Heart right ventricle (tissue), 16 donors: ENCODE results near the gene FGD4. TPM values are rescaled to one million over a fixed set of nuclear protein-coding genes. Genes with fewer than 3 reads are reported as not detected.

Source experiments
- ATAC-seq, 8 donors: fragments of 200-7000 bp; cut with Tn5 transposase; one replicate each; pipeline ENCODE4 v1.9.1; 2020; ENCODE audit warnings: mild to moderate bottlenecking in 8 of 8, moderate library complexity in 8 of 8, moderate number of reproducible peaks in 1 of 8
- DNase-seq, 2 donors: peaks; one replicate each; pipeline ENCODE4 v3.0.0-alpha.2; 2020
- H3K27ac ChIP-seq, 10 donors: fragments of 200-600 bp; sonication (generic) in 2 of 10; one replicate each; pipeline versions ENCODE4 v1.5.0 to v1.8.0; 2020 to 2022; ENCODE audit warnings: mild to moderate bottlenecking in 3 of 10
- H3K27me3 ChIP-seq, 7 donors: fragments of 200-600 bp; one replicate each; pipeline ENCODE4 v1.8.0; 2021 to 2022; ENCODE audit warnings: mild to moderate bottlenecking in 2 of 7
- H3K36me3 ChIP-seq, 9 donors: fragments of 200-600 bp; sonication (generic) in 1 of 9; one replicate each; pipeline versions ENCODE4 v1.5.0 to v1.8.0; 2020 to 2022; ENCODE audit warnings: mild to moderate bottlenecking in 2 of 9
- H3K4me1 ChIP-seq, 9 donors: fragments of 200-600 bp; sonication (generic) in 1 of 9; one replicate each; pipeline versions ENCODE4 v1.5.0 to v1.8.0; 2020 to 2022; ENCODE audit warnings: mild to moderate bottlenecking in 4 of 9
- H3K4me3 ChIP-seq, 10 donors: fragments of 200-600 bp; sonication (generic) in 2 of 10; one replicate each; pipeline versions ENCODE4 v1.5.0 to v1.8.0; 2020 to 2022; ENCODE audit warnings: mild to moderate bottlenecking in 7 of 10, moderate library complexity in 2 of 10
- H3K9me3 ChIP-seq, 11 donors: fragments of 200-600 bp in 10 of 11; sonication (generic) in 2 of 11; one replicate each; pipeline versions ENCODE4 v1.5.0 to v1.8.0; 2013 to 2022; ENCODE audit warnings: mild to moderate bottlenecking in 2 of 11, control low read depth in 1 of 11, moderate library complexity in 1 of 11
- CTCF ChIP-seq, 9 donors: fragments of 200-600 bp; sonication (generic) in 2 of 9; IDR thresholded peaks; one replicate each; pipeline versions ENCODE4 v1.5.0 to v1.8.0; 2021 to 2022; ENCODE audit warnings: antibody characterized with exemption in 9 of 9, mild to moderate bottlenecking in 5 of 9, moderate library complexity in 1 of 9
- WGBS, 2 donors: extraction: QIAGEN DNeasy Blood & Tissue Kit; methylation state at CpG; one replicate each; pipeline ENCODE4 v1.1.7; 2013; ENCODE audit warnings: inconsistent platforms in 1 of 2; 5-methylcytosine and 5-hydroxymethylcytosine counted together
- intact Hi-C, 10 donors: fragments of 100-400 bp; cut with DNase I; formaldehyde crosslinking; loops; one replicate each; pipeline versions ENCODE4 v1.11.1 to v1.14.2; 2022
- polyA plus RNA-seq, 2 donors: library from polyadenylated mRNA; stranded (reverse); fragments of 200-250 nt; gene quantifications; one replicate each; pipeline ENCODE4 v1.2.3, GENCODE V29; 2013
- total RNA-seq, 10 donors: library from RNA; stranded (reverse); fragmentation: NEBNext Ultra II Directional in 3 of 10; extraction: Animal tissue kit (Norgen Biotek cat#: 25700) in 3 of 10; gene quantifications; one replicate each; pipeline versions ENCODE4 v1.2.1 to v1.2.4, GENCODE V29; 2021 to 2023
- donor health status: Arrhythmogenic right ventricular cardiomyopathy.
- donor health status: ischemic (EF 13 %, LVEDD 7.1; RV severe dilation, severe dysfunction).
- donor health status: healthy with polysubstance abuse.
- donor health status: DM: no; HTN: yes; CAD: no.
- donor health status: DM: no; HTN: no; CAD: no.
- donor health status: ischemic (EF 25% LVEDD 6.9; RV normal size, moderate dysfunction).
- donor health status: ischemic (EF 25% LVEDD 5.7; RV mildly dilated, moderate dysfunction).
- donor health status: healthy.
- donor health status: DM: yes; HTN: yes; CAD: no.
- donor health status: Ischemic cardiomyopathy.
- donor health status: ischemic (EF 35%, LVEDD 5.7; RV mildly dilated, moderate dysfunction).
- donor health status: nonischemic (EF 11% LVEDD 7.7; RV severe dilation, severe dysfunction).
- donor health status: DM: yes; HTN: yes; CAD: no.
- donor health status: PGD.
- donor health status: ischemic (EF 29% LVEDD 5.4; RV normal size, mild dysfunction).
- donor health status: nonischemic (EF 23%, LVEDD 6.1; RV moderate dilation, normal function).

Gene FGD4
- total and polyA plus RNA-seq, 12 donors, result 2.6 to 36.9 (median 25.5) TPM

DNA sequence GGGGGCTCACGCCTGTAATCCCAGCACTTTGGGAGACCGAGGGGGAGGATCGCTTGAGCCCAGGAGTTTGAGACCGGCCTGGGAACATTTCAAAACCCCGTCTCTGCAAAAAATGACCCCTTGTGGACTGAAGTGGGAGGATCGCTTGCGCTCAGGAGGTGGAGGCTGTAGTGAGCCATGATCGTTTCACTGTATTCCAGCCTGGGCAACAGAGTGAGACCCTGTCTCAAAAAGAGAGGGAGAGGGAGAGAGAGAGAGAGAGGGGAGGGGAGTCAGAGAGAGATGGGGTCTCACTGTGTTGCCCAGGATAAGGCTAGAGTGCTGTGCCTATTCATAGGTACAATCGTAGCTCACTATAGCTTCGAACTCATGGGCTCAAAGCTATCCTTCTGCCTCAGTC, 2.8 kb downstream of the FGD4 start:
- ATAC-seq, result no peak
- 89 to 95% methylated on average over 10 of the region's 10 CpGs for WGBS, 2 donors

DNA sequence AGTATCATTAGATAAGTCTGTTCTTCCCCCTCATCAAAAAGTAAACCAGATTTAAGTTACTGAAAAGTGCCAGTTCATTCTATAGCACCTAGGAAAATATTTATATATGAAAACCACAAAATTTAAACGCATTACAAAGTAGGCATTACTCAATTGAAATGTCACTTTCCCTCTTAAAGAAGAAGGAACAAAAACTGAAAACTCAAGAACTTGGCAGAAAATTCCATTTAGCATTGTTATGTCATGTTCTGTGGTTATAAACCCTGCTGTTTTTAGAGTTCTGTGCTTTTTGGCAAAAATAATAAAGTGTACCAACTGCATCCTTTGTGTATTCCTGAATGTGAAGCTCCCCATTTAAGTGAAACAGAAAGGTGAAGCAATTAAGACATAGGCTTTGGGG, 3.6 kb downstream of the FGD4 start:
- H3K4me1 ChIP-seq, result peaks cover 0 to 42% (median 21%) of the 10 kb centered on the region in 9 donors
- 73 to 85% methylated on average over 1 of the region's 1 CpG for WGBS, 2 donors
- ATAC-seq, result no peak
- H3K27ac ChIP-seq, result no peak overlapping the region
- no peaks in the 10 kb centered on the region for H3K36me3 ChIP-seq
- intact Hi-C loops, result loop anchor here in 1 of 10 donors (5.0 kb wide), 1 partner anchor 49 kb away; no protein-coding TSS in a partner anchor
- no peak for DNase-seq
- no peak for TF ChIP-seq CTCF (IDR thresholded peaks at IDR 0.05)
- H3K9me3 ChIP-seq, result no peaks in the 10 kb centered on the region
- H3K27me3 ChIP-seq, result peaks cover 0 to 32% (median 0%) of the 10 kb centered on the region in 7 donors
- no peak overlapping the region for H3K4me3 ChIP-seq

More for the DNA sequence above, 2.8 kb downstream of the FGD4 start:
- peaks cover 0 to 32% (median 0%) of the 10 kb centered on the region in 7 donors for H3K27me3 ChIP-seq
- no peak overlapping the region for H3K27ac ChIP-seq
- DNase-seq, result no peak
- H3K36me3 ChIP-seq, result no peaks in the 10 kb centered on the region
- no peaks in the 10 kb centered on the region for H3K9me3 ChIP-seq
- TF ChIP-seq CTCF (IDR thresholded peaks at IDR 0.05), result no peak
- H3K4me3 ChIP-seq, result no peak overlapping the region
- peaks cover 0 to 42% (median 21%) of the 10 kb centered on the region in 9 donors for H3K4me1 ChIP-seq
- intact Hi-C loops, result loop anchor here in 1 of 10 donors (5.0 kb wide), 1 partner anchor 50 kb away; no protein-coding TSS in a partner anchor

GRCh38 chr12:32407795-32408194, 8.4 kb downstream of the FGD4 start:
- Histone ChIP-seq H3K9me3 (no peaks in the 10 kb centered on the region), H3K36me3 (no peaks in the 10 kb centered on the region), H3K27me3 (no peaks in the 10 kb centered on the region), H3K4me3 (no peak overlapping the region), H3K27ac (no peak overlapping the region), H3K4me1 (peaks cover 0 to 14% (median 0%) of the 10 kb centered on the region in 9 donors)
- TF ChIP-seq CTCF (IDR thresholded peaks at IDR 0.05), result no peak
- ATAC-seq, result no peak
- DNase-seq, result no peak
- 96% methylated on average over 3 of the region's 3 CpGs for WGBS, 2 donors
- intact Hi-C loops, result loop anchor here in 1 of 10 donors (2.0 kb wide), 1 partner anchor 21 kb away; no protein-coding TSS in a partner anchor

- Histone ChIP-seq H3K4me3 (no peak overlapping the region), H3K9me3 (peaks cover 0 to 4% (median 0%) of the 10 kb centered on the region in 11 donors), H3K4me1 (no peaks in the 10 kb centered on the region), H3K27ac (no peak overlapping the region), H3K36me3 (no peaks in the 10 kb centered on the region), H3K27me3 (no peaks in the 10 kb centered on the region)
- intact Hi-C loops, result no loop called here
- 75 to 77% methylated on average over 3 of the region's 3 CpGs for WGBS, 2 donors
- DNase-seq (no peak), ATAC-seq (no peak)
- TF ChIP-seq CTCF (IDR thresholded peaks at IDR 0.05), result no peak
Measured at GRCh38 chr12:32413412-32413811, 14.1 kb downstream of the FGD4 start.
